Measurements from ENCODE around the gene STT3A. TPM values are rescaled to one million over a fixed set of nuclear protein-coding genes. Genes with fewer than 3 reads are reported as not detected.

The STT3A gene
- total and polyA plus RNA-seq, 2 experiments from 2014 or later, result 91.7 to 156 TPM

DNA sequence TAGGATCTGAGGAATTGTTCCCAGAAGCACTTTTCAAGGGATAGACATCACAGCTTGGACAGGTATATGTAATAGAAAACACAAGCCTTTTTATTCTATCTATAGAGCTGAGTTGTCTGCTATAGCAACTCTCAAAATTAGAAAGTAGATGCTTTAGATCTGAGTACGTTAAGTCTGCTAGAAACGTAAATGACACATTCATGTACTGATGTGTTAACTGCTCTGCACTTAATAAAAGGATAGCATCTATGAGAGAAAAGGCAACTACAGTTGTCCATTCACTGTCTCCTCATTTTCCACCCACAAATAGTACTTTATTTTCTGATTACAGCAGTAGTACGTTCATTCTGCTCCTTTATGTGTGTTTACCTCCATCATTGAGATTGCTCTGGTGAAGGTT, 6.0 kb upstream of the STT3A start:
- H3K27ac Mint-ChIP-seq, result no peak overlapping the region
- TF ChIP-seq, protein P1, sequence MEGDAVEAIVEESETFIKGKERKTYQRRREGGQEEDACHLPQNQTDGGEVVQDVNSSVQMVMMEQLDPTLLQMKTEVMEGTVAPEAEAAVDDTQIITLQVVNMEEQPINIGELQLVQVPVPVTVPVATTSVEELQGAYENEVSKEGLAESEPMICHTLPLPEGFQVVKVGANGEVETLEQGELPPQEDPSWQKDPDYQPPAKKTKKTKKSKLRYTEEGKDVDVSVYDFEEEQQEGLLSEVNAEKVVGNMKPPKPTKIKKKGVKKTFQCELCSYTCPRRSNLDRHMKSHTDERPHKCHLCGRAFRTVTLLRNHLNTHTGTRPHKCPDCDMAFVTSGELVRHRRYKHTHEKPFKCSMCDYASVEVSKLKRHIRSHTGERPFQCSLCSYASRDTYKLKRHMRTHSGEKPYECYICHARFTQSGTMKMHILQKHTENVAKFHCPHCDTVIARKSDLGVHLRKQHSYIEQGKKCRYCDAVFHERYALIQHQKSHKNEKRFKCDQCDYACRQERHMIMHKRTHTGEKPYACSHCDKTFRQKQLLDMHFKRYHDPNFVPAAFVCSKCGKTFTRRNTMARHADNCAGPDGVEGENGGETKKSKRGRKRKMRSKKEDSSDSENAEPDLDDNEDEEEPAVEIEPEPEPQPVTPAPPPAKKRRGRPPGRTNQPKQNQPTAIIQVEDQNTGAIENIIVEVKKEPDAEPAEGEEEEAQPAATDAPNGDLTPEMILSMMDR (conservative IDR thresholded peaks at IDR 0.05; ENCODE audit: low read depth in 2 of 2), result no peak
- no peak for TF ChIP-seq JUNB (IDR thresholded peaks at IDR 0.05; ENCODE audit: unreplicated experiment)
- Histone ChIP-seq H3K79me2 (replicated peaks; ENCODE audit: insufficient read depth) (no peaks in the 10 kb centered on the region), H3K4me1 (ENCODE audit: insufficient read depth) (0 out of 2 replicates have a peak, but pooled peaks cover 4% of the 10 kb centered on the region), H2AFZ (no peak overlapping the region), H3K4me3 (no peak overlapping the region), H4K20me1 (replicated peaks; ENCODE audit: insufficient read depth) (no peaks in the 10 kb centered on the region; the same call in 1 of the 2 replicates), H3K9me2 (ENCODE audit: insufficient read depth) (no peaks in the 10 kb centered on the region), H3K27ac (ENCODE audit: low read depth) (no peak overlapping the region), H3K27me3 (ENCODE audit: insufficient read depth) (no peaks in the 10 kb centered on the region), H3K36me3 (ENCODE audit: insufficient read depth) (peaks cover 22% of the 10 kb centered on the region), H3K4me2 (no peak overlapping the region), H3F3A (replicated peaks; ENCODE audit: low read depth) (0 out of 2 replicates have a peak, but pooled peaks cover 2% of the 10 kb centered on the region)
- DNase-seq (ENCODE audit: low spot score), result no peak
- peaks cover 34% of the 10 kb centered on the region for H3K36me3 Mint-ChIP-seq (ENCODE audit: low read depth)
- peaks cover 3% of the 10 kb centered on the region; the same call in 1 of the 3 replicates for H3K4me1 Mint-ChIP-seq
- no peak overlapping the region for H3K4me3 Mint-ChIP-seq
- no peak for ATAC-seq
- no peaks in the 10 kb centered on the region for H3K9me3 Mint-ChIP-seq
- H3K27me3 Mint-ChIP-seq (ENCODE audit: insufficient read depth, low read depth, poor library complexity), result no peaks in the 10 kb centered on the region

DNA sequence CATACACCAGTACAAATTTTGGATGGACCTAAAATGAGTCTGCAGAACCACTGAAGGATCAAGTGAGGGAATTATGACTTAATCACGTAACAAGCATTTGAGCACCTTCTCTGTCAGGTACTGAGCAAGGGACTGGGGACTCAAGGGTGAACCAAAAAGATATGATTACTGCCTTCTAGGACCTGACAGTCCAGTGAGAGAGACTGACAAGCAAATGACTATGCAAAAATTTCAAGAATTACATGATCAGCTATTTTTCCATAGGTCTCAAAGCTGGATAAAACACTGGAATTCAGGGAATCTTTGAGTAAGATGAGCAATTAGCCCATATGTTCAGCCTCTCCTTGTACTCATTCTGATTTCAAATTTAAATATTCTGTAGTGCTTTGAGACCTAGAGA, 5.2 kb upstream of the STT3A start:
- Histone ChIP-seq H3K4me1 (ENCODE audit: insufficient read depth) (0 out of 2 replicates have a peak, but pooled peaks cover 4% of the 10 kb centered on the region), H3K79me2 (replicated peaks; ENCODE audit: insufficient read depth) (no peaks in the 10 kb centered on the region), H3K4me2 (no peak overlapping the region), H3K9me2 (ENCODE audit: insufficient read depth) (no peaks in the 10 kb centered on the region), H3K4me3 (no peak overlapping the region), H2AFZ (no peak overlapping the region), H4K20me1 (replicated peaks; ENCODE audit: insufficient read depth) (no peaks in the 10 kb centered on the region; the same call in 1 of the 2 replicates), H3K27ac (ENCODE audit: low read depth) (no peak overlapping the region), H3K36me3 (ENCODE audit: insufficient read depth) (peaks cover 15% of the 10 kb centered on the region), H3K27me3 (ENCODE audit: insufficient read depth) (no peaks in the 10 kb centered on the region), H3F3A (replicated peaks; ENCODE audit: low read depth) (0 out of 2 replicates have a peak, but pooled peaks cover 2% of the 10 kb centered on the region)
- Mint-ChIP-seq H3K27me3 (ENCODE audit: insufficient read depth, low read depth, poor library complexity) (peaks cover 2% of the 10 kb centered on the region), H3K27ac (no peak overlapping the region), H3K36me3 (ENCODE audit: low read depth) (peaks cover 26% of the 10 kb centered on the region), H3K9me3 (no peaks in the 10 kb centered on the region), H3K4me3 (no peak overlapping the region), H3K4me1 (peaks cover 4% of the 10 kb centered on the region; the same call in 1 of the 3 replicates)
- no peak for DNase-seq (ENCODE audit: low spot score)
- no peak for ATAC-seq
- no peak for TF ChIP-seq ZNF114 (CRISPR knock-in tag; IDR thresholded peaks at IDR 0.05)
- TF ChIP-seq EZH2 (IDR thresholded peaks at IDR 0.05; ENCODE audit: low read depth, unreplicated experiment), result no peak
- no peak for TF ChIP-seq JUNB (IDR thresholded peaks at IDR 0.05; ENCODE audit: unreplicated experiment)
- TF ChIP-seq, protein P2, sequence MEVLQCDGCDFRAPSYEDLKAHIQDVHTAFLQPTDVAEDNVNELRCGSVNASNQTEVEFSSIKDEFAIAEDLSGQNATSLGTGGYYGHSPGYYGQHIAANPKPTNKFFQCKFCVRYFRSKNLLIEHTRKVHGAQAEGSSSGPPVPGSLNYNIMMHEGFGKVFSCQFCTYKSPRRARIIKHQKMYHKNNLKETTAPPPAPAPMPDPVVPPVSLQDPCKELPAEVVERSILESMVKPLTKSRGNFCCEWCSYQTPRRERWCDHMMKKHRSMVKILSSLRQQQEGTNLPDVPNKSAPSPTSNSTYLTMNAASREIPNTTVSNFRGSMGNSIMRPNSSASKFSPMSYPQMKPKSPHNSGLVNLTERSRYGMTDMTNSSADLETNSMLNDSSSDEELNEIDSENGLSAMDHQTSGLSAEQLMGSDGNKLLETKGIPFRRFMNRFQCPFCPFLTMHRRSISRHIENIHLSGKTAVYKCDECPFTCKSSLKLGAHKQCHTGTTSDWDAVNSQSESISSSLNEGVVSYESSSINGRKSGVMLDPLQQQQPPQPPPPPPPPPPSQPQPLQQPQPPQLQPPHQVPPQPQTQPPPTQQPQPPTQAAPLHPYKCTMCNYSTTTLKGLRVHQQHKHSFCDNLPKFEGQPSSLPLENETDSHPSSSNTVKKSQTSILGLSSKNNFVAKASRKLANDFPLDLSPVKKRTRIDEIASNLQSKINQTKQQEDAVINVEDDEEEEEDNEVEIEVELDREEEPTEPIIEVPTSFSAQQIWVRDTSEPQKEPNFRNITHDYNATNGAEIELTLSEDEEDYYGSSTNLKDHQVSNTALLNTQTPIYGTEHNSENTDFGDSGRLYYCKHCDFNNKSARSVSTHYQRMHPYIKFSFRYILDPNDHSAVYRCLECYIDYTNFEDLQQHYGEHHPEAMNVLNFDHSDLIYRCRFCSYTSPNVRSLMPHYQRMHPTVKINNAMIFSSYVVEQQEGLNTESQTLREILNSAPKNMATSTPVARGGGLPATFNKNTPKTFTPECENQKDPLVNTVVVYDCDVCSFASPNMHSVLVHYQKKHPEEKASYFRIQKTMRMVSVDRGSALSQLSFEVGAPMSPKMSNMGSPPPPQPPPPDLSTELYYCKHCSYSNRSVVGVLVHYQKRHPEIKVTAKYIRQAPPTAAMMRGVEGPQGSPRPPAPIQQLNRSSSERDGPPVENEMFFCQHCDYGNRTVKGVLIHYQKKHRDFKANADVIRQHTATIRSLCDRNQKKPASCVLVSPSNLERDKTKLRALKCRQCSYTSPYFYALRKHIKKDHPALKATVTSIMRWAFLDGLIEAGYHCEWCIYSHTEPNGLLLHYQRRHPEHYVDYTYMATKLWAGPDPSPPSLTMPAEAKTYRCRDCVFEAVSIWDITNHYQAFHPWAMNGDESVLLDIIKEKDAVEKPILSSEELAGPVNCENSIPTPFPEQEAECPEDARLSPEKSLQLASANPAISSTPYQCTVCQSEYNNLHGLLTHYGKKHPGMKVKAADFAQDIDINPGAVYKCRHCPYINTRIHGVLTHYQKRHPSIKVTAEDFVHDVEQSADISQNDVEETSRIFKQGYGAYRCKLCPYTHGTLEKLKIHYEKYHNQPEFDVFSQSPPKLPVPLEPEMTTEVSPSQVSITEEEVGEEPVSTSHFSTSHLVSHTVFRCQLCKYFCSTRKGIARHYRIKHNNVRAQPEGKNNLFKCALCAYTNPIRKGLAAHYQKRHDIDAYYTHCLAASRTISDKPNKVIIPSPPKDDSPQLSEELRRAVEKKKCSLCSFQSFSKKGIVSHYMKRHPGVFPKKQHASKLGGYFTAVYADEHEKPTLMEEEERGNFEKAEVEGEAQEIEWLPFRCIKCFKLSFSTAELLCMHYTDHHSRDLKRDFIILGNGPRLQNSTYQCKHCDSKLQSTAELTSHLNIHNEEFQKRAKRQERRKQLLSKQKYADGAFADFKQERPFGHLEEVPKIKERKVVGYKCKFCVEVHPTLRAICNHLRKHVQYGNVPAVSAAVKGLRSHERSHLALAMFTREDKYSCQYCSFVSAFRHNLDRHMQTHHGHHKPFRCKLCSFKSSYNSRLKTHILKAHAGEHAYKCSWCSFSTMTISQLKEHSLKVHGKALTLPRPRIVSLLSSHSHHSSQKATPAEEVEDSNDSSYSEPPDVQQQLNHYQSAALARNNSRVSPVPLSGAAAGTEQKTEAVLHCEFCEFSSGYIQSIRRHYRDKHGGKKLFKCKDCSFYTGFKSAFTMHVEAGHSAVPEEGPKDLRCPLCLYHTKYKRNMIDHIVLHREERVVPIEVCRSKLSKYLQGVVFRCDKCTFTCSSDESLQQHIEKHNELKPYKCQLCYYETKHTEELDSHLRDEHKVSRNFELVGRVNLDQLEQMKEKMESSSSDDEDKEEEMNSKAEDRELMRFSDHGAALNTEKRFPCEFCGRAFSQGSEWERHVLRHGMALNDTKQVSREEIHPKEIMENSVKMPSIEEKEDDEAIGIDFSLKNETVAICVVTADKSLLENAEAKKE (CRISPR knock-in tag; IDR thresholded peaks at IDR 0.05), result no peak
- TF ChIP-seq CREB1 (CRISPR knock-in tag; IDR thresholded peaks at IDR 0.05; ENCODE audit: low read depth), result no peak
- TF ChIP-seq ZNF331 (CRISPR knock-in tag; IDR thresholded peaks at IDR 0.05; ENCODE audit: low read depth), result no peak
- TF ChIP-seq EZH2phosphoT487 (IDR thresholded peaks at IDR 0.05; ENCODE audit: unreplicated experiment), result no peak
- TF ChIP-seq, protein P3, sequence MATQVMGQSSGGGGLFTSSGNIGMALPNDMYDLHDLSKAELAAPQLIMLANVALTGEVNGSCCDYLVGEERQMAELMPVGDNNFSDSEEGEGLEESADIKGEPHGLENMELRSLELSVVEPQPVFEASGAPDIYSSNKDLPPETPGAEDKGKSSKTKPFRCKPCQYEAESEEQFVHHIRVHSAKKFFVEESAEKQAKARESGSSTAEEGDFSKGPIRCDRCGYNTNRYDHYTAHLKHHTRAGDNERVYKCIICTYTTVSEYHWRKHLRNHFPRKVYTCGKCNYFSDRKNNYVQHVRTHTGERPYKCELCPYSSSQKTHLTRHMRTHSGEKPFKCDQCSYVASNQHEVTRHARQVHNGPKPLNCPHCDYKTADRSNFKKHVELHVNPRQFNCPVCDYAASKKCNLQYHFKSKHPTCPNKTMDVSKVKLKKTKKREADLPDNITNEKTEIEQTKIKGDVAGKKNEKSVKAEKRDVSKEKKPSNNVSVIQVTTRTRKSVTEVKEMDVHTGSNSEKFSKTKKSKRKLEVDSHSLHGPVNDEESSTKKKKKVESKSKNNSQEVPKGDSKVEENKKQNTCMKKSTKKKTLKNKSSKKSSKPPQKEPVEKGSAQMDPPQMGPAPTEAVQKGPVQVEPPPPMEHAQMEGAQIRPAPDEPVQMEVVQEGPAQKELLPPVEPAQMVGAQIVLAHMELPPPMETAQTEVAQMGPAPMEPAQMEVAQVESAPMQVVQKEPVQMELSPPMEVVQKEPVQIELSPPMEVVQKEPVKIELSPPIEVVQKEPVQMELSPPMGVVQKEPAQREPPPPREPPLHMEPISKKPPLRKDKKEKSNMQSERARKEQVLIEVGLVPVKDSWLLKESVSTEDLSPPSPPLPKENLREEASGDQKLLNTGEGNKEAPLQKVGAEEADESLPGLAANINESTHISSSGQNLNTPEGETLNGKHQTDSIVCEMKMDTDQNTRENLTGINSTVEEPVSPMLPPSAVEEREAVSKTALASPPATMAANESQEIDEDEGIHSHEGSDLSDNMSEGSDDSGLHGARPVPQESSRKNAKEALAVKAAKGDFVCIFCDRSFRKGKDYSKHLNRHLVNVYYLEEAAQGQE (IDR thresholded peaks at IDR 0.05; ENCODE audit: unreplicated experiment), result no peak
- no peak for TF ChIP-seq NANOG (IDR thresholded peaks at IDR 0.05; ENCODE audit: borderline replicate concordance)

Measured in GM23338 (cell line).